ENCODE measurements around the gene SNX9. TPM values are rescaled to one million over a fixed set of nuclear protein-coding genes. Genes with fewer than 3 reads are reported as not detected.

The SNX9 gene
- total RNA-seq, 4 donors from 2014 or later = 13.7 to 57.2 (median 50.7) TPM

- Histone ChIP-seq H3K9me3 (no peaks in the 10 kb centered on the region), H3K27me3 (no peaks in the 10 kb centered on the region), H3K27ac (no peak overlapping the region), H3K4me3 (no peak overlapping the region), H3K36me3 (peaks cover 0 to 54% (median 19%) of the 10 kb centered on the region in 4 donors), H3K4me1 (no peaks in the 10 kb centered on the region)
- TF ChIP-seq POLR2A (IDR thresholded peaks at IDR 0.05) (no peak), EP300 (IDR thresholded peaks at IDR 0.05; ENCODE audit: low read depth) (no peak), CTCF (IDR thresholded peaks at IDR 0.05) (no peak), POLR2AphosphoS5 (IDR thresholded peaks at IDR 0.05) (no peak)
- in situ Hi-C loops (cut with MboI; ENCODE audit: low pct_ligation_motif_present in 1 of 4, low pct_unique_long_range_greater_than_20kb in 1 of 4, low sequenced_read_pairs in 3 of 4) (no loop called here), intact Hi-C loops (cut with DNase I; ENCODE audit: low total_unique reads) (no loop called here)
- no peak for DNase-seq
- 81 to 84% methylated on average over 8 to 13 of the region's 13 CpGs for WGBS, 2 donors (ENCODE audit: low coverage in 1 of 2)
Observed at GRCh38 chr6:157941101-157941863, 118.2 kb downstream of the SNX9 start.

GRCh38 chr6:157942351-157942750, 119.3 kb downstream of the SNX9 start:
- Histone ChIP-seq H3K27me3 (no peaks in the 10 kb centered on the region), H3K4me3 (no peak overlapping the region), H3K36me3 (peaks cover 0 to 44% (median 16%) of the 10 kb centered on the region in 4 donors), H3K27ac (no peak overlapping the region), H3K9me3 (no peaks in the 10 kb centered on the region), H3K4me1 (no peaks in the 10 kb centered on the region)
- no peak for DNase-seq
- WGBS, 2 donors (ENCODE audit: low coverage in 1 of 2) = 80 to 92% methylated on average over 2 to 14 of the region's 14 CpGs
- intact Hi-C loops (cut with DNase I; ENCODE audit: low total_unique reads) (no loop called here), in situ Hi-C loops (cut with MboI; ENCODE audit: low pct_ligation_motif_present in 1 of 4, low pct_unique_long_range_greater_than_20kb in 1 of 4, low sequenced_read_pairs in 3 of 4) (no loop called here)
- TF ChIP-seq POLR2AphosphoS5 (IDR thresholded peaks at IDR 0.05) (no peak), EP300 (IDR thresholded peaks at IDR 0.05; ENCODE audit: low read depth) (no peak), POLR2A (IDR thresholded peaks at IDR 0.05) (no peak), CTCF (IDR thresholded peaks at IDR 0.05) (no peak)

GRCh38 chr6:157943249-157943963, 120.4 kb downstream of the SNX9 start:
- Histone ChIP-seq H3K4me1 (no peaks in the 10 kb centered on the region), H3K27me3 (no peaks in the 10 kb centered on the region), H3K4me3 (no peak overlapping the region), H3K27ac (no peak overlapping the region), H3K36me3 (peaks cover 0 to 34% (median 12%) of the 10 kb centered on the region in 4 donors), H3K9me3 (no peaks in the 10 kb centered on the region)
- intact Hi-C loops (cut with DNase I; ENCODE audit: low total_unique reads) = no loop called here
- in situ Hi-C loops (cut with MboI; ENCODE audit: low pct_ligation_motif_present in 1 of 4, low pct_unique_long_range_greater_than_20kb in 1 of 4, low sequenced_read_pairs in 3 of 4) = no loop called here
- 90 to 91% methylated on average over 14 to 16 of the region's 16 CpGs for WGBS, 2 donors (ENCODE audit: low coverage in 1 of 2)
- TF ChIP-seq CTCF (IDR thresholded peaks at IDR 0.05) = no peak
- no peak for TF ChIP-seq POLR2AphosphoS5 (IDR thresholded peaks at IDR 0.05)
- DNase-seq = no peak

- intact Hi-C loops (cut with DNase I; ENCODE audit: low total_unique reads) (no loop called here), in situ Hi-C loops (cut with MboI; ENCODE audit: low pct_ligation_motif_present in 1 of 4, low pct_unique_long_range_greater_than_20kb in 1 of 4, low sequenced_read_pairs in 3 of 4) (no loop called here)
- no peak overlapping the region for H3K27ac ChIP-seq
- H3K36me3 ChIP-seq = peaks cover 0 to 29% (median 10%) of the 10 kb centered on the region in 4 donors
- no peaks in the 10 kb centered on the region for H3K4me1 ChIP-seq
- no peaks in the 10 kb centered on the region for H3K27me3 ChIP-seq
- WGBS, 2 donors (ENCODE audit: low coverage in 1 of 2) = 89 to 95% methylated on average over 14 to 15 of the region's 15 CpGs
- H3K9me3 ChIP-seq = no peaks in the 10 kb centered on the region
- no peak overlapping the region for H3K4me3 ChIP-seq
- no peak for TF ChIP-seq EP300 (IDR thresholded peaks at IDR 0.05; ENCODE audit: low read depth)
- no peak for TF ChIP-seq CTCF (IDR thresholded peaks at IDR 0.05)
- no peak for TF ChIP-seq POLR2A (IDR thresholded peaks at IDR 0.05)
- no peak for TF ChIP-seq POLR2AphosphoS5 (IDR thresholded peaks at IDR 0.05)
- no peak for DNase-seq
Observed at GRCh38 chr6:157943964-157944283, 120.9 kb downstream of the SNX9 start.

Data from transverse colon (tissue), 4 donors.